HEK293T (cell line): ENCODE results near the gene ZBTB43.

Experiments
- ELF4 ChIP-seq: fragments of 450-650 bp; IDR thresholded peaks from 2 replicates; pipeline ENCODE4 v1.6.1; 2017; ENCODE audit warnings: antibody characterized with exemption
- FOXM1 ChIP-seq: fragments of 450-650 bp; IDR thresholded peaks from 2 replicates; pipeline ENCODE4 v1.6.1; 2017; ENCODE audit warnings: mild to moderate bottlenecking, borderline replicate concordance
- SP1 ChIP-seq: fragments of 450-650 bp; IDR thresholded peaks from 2 replicates; pipeline ENCODE4 v1.6.1; 2017

DNA sequence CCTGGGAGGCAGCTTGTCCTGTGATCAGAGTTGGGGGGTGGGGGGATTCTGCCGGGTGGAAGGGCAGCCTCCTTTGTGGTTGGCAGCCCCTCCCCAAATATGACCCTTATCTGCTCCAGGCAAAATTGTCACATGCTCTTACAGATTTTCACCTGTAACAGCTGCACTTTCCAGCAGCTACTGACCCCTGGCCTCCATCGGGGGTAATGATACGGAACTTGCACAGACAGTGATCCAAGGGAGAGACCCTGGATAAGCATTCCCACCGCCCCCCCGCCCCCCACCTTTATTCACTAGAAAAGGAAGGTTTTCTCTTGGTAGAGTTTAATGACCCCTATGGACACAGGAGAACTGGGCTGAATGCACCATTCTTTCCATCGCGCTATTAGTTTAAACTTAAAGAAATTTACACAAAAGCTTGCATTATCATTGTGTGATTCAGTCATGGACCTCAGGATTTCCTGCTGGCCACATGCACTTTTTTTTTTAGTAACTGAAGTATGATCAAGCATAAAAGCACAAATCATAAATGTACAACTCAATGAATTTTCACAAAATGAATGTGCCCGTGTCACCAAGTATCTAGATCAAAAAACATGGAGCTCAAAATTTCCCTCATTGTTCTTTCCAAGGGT lies 44.9 kb downstream of the ZBTB43 start:
- TF ChIP-seq SP1, result no peak
- TF ChIP-seq ELF4, result no peak
- no peak for TF ChIP-seq FOXM1
